ENCODE data around the gene SRF. TPM values are rescaled to one million over a fixed set of nuclear protein-coding genes. Genes with fewer than 3 reads are reported as not detected.

The SRF gene
- total and polyA plus RNA-seq, 9 donors, result 21.0 to 73.3 (median 32.3) TPM

DNA sequence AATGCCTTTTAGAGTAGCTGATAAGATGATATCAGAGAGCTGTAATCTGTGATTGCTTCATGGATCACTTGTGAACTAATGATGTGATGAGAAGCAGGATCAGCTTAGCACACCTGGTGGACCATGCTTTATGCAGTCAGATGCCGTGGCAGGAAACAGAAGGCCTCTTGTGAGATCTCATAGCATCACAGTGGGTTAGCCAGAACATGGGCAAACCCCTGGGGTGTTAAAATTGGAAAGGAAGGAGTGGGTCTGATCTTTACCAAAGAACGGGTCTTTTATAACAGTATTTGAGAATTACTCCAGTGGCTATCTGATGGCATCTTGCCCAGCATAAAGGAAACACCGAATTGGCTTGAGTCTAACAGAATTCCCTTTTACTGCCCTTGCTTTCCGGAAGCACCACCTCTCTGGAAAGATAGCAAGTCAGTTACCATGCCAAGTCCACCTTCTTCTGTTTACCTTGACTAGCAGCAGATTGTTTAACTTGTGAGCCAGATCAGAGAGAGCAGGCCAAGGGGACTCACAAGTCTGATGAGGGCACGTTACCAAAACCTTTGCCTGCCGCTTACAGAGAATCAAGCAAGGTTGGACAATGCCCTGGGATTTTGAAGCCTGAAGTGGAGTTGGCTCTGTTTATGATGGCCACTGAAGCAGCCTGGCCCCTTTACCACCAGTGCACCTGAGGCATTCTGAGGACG lies 20.9 kb upstream of the SRF start:
- TF ChIP-seq POLR2A (IDR thresholded peaks at IDR 0.05) (no peak), EP300 (IDR thresholded peaks at IDR 0.05) (no peak)
- TF ChIP-seq, protein P1, sequence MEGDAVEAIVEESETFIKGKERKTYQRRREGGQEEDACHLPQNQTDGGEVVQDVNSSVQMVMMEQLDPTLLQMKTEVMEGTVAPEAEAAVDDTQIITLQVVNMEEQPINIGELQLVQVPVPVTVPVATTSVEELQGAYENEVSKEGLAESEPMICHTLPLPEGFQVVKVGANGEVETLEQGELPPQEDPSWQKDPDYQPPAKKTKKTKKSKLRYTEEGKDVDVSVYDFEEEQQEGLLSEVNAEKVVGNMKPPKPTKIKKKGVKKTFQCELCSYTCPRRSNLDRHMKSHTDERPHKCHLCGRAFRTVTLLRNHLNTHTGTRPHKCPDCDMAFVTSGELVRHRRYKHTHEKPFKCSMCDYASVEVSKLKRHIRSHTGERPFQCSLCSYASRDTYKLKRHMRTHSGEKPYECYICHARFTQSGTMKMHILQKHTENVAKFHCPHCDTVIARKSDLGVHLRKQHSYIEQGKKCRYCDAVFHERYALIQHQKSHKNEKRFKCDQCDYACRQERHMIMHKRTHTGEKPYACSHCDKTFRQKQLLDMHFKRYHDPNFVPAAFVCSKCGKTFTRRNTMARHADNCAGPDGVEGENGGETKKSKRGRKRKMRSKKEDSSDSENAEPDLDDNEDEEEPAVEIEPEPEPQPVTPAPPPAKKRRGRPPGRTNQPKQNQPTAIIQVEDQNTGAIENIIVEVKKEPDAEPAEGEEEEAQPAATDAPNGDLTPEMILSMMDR (IDR thresholded peaks at IDR 0.05), result no peak
- no peak overlapping the region for H3K27ac ChIP-seq
- WGBS, 3 donors, result 42 to 49% (median 43%) methylated on average over 7 of the region's 7 CpGs

DNA sequence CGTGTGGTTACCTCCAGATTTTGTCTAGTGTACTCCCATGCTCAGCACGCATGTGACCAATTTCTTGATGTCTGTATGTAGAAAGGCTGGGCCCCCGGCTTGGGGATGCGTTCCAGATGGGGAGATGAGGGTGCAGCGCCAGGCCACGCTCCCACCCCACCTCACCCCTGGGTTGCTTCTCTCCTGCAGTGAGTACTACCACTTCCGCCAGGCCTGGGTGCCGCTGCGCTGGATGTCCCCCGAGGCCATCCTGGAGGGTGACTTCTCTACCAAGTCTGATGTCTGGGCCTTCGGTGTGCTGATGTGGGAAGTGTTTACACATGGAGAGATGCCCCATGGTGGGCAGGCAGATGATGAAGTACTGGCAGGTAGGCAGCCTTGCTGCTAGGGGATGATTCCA lies 11.5 kb upstream of the SRF start:
- Histone ChIP-seq H3K36me3 (no peaks in the 10 kb centered on the region), H3K4me3 (no peak overlapping the region), H3K9me3 (no peaks in the 10 kb centered on the region), H3K4me1 (ENCODE audit: insufficient read depth) (no peaks in the 10 kb centered on the region), H3K27me3 (no peaks in the 10 kb centered on the region), H3K27ac (no peak overlapping the region)
- WGBS, 3 donors, result 90 to 94% (median 93%) methylated on average over 11 of the region's 11 CpGs
- no peak for DNase-seq
- TF ChIP-seq EP300 (IDR thresholded peaks at IDR 0.05), result no peak
- TF ChIP-seq, protein P1 (IDR thresholded peaks at IDR 0.05), result no peak
- no peak for TF ChIP-seq POLR2A (IDR thresholded peaks at IDR 0.05)
- intact Hi-C loops (cut with DNase I), result no loop called here

More for the DNA sequence above, 20.9 kb upstream of the SRF start:
- Histone ChIP-seq H3K36me3 (no peaks in the 10 kb centered on the region), H3K27me3 (no peaks in the 10 kb centered on the region), H3K4me3 (no peak overlapping the region), H3K4me1 (ENCODE audit: insufficient read depth) (no peaks in the 10 kb centered on the region), H3K9me3 (no peaks in the 10 kb centered on the region)
- intact Hi-C loops (cut with DNase I), result no loop called here
- DNase-seq, result no peak

DNA sequence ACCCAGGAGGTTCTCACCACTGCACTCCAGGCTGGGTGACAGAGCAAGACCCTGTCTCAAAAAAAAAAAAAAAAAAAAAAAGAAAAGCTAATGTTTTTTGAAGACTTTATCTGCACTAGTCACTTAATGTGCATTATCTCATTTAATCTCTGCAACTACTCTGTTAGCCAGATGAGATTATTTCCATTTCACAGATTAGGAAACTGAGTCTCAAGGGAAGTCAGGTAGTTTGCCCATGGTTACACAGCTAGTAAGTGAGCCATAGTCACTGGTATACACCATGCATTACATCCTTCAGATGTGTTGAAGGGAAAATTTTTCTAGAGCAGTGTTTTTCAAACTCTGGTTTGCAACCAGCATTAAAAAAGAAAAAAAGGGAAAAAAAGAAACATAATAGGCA lies 7.2 kb upstream of the SRF start:
- Histone ChIP-seq H3K9me3 (no peaks in the 10 kb centered on the region), H3K27ac (no peak overlapping the region), H3K4me1 (ENCODE audit: insufficient read depth) (no peaks in the 10 kb centered on the region), H3K4me3 (no peak overlapping the region), H3K27me3 (no peaks in the 10 kb centered on the region), H3K36me3 (no peaks in the 10 kb centered on the region)
- no peak for DNase-seq
- no peak for TF ChIP-seq EP300 (IDR thresholded peaks at IDR 0.05)
- TF ChIP-seq, protein P1 (IDR thresholded peaks at IDR 0.05), result no peak
- intact Hi-C loops (cut with DNase I), result no loop called here

DNA sequence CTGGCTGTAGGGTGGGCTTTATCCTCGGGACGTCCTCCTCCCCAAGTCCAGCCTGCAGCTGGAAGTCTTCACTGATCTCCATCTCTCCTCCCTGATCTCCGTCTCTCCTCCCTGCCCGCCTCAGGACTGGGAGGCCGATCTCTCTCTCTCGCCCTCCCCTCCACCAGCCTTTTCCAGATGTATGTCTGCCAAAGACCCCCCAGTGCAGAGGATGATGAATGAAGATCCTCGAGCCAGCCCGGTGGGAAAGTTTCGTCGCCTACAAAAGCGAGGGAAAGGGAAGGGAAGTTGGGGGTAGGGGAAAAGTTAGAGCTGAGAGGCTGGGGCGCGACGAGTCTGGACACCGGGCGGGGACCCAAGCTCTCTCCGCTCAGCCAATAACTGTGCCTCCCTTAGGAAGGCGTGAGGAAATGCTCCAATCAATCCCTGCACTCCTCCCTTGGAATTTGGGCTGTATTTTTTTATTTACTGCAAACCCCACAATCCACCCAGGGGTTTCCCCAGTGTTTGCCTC lies 595 bp upstream of the SRF start:
- no peaks in the 10 kb centered on the region for H3K36me3 ChIP-seq
- 0 to 1% (median 0%) methylated on average over 18 of the region's 18 CpGs for WGBS, 3 donors
- TF ChIP-seq EP300 (IDR thresholded peaks at IDR 0.05) (no peak), POLR2A (IDR thresholded peaks at IDR 0.05) (no peak)
- TF ChIP-seq, protein P1 (IDR thresholded peaks at IDR 0.05), result no peak
- H3K9me3 ChIP-seq, result no peaks in the 10 kb centered on the region
- peaks cover 14% of the 10 kb centered on the region for H3K4me1 ChIP-seq (ENCODE audit: insufficient read depth)
- peak; percentile 75 to 84 (median 80) for DNase-seq
- H3K27ac ChIP-seq, result peak overlapping the region; percentile 11 to 91
- intact Hi-C loops (cut with DNase I), result no loop called here
- H3K4me3 ChIP-seq, result peak overlapping the region; percentile 83
- H3K27me3 ChIP-seq, result no peaks in the 10 kb centered on the region
